ENCODE measurements around the gene MASTL. TPM values are rescaled to one million over a fixed set of nuclear protein-coding genes. Genes with fewer than 3 reads are reported as not detected.
A peak's percentile ranks its signal among the peaks of the same experiment; 100 is the strongest.

The MASTL gene
- total and polyA plus RNA-seq, 12 donors, result 1.5 to 4.3 (median 2.0) TPM

DNA sequence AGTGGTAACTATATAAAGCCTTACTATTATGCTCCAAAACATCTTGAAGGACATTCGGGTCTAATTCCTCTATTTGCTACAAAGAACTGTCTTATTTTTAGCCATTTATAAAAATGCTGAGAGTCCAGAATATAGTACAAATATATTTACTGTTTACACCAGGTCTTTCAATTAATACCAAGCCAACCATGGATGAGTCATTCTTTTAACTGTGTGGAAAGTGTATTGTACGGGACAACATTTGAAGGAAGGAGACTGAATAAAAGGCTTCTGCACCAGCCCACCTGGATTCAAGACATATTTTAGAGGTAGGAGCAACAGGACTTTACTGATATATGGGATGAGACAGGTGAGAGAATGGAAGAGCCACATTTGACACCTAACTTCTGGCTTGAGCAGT lies 35.4 kb downstream of the MASTL start:
- no peak overlapping the region for H3K27ac ChIP-seq
- no peak for ATAC-seq
- TF ChIP-seq CTCF (IDR thresholded peaks at IDR 0.05), result no peak
- no peak overlapping the region for H3K4me3 ChIP-seq
- H3K36me3 ChIP-seq, result peaks cover 0 to 52% (median 0%) of the 10 kb centered on the region in 9 donors
- intact Hi-C loops (cut with DNase I), result no loop called here
- H3K27me3 ChIP-seq, result no peaks in the 10 kb centered on the region
- no peak for DNase-seq
- 92% methylated on average over 2 of the region's 2 CpGs for WGBS, 2 donors
- H3K4me1 ChIP-seq, result peaks cover 0 to 3% (median 0%) of the 10 kb centered on the region in 9 donors
- H3K9me3 ChIP-seq, result no peaks in the 10 kb centered on the region

DNA sequence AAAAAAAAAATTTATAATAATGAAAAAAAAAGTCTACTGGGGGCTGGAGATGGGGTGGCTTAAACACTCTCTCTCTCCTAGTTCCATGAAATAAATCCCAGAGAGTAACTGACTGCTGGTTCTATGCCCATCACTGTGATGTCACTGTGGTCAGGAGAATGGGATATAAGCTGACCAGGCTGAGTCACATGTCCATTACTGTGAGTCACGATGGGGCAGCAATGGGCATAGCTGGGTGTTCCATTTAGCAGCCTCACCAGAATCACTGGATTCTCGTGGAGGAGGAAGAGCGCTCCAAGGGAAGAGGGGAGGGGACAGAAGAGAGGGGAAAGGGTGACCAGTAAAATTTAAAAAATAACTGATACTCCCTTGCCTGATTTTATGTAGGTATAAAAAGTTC lies 37.1 kb downstream of the MASTL start:
- 68 to 74% methylated on average over 3 of the region's 3 CpGs for WGBS, 2 donors
- intact Hi-C loops (cut with DNase I), result no loop called here
- H3K4me3 ChIP-seq, result no peak overlapping the region
- H3K27ac ChIP-seq, result no peak overlapping the region
- no peaks in the 10 kb centered on the region for H3K27me3 ChIP-seq
- no peak for DNase-seq
- peaks cover 0 to 52% (median 9%) of the 10 kb centered on the region in 9 donors for H3K36me3 ChIP-seq
- no peak for TF ChIP-seq CTCF (IDR thresholded peaks at IDR 0.05)
- no peaks in the 10 kb centered on the region for H3K9me3 ChIP-seq
- ATAC-seq, result peak in 1 of 8 donors; percentile 82
- H3K4me1 ChIP-seq, result peaks cover 0 to 3% (median 0%) of the 10 kb centered on the region in 9 donors

- 38 to 57% methylated on average over 2 of the region's 2 CpGs for WGBS, 2 donors
- TF ChIP-seq CTCF (IDR thresholded peaks at IDR 0.05), result no peak
- Histone ChIP-seq H3K9me3 (no peaks in the 10 kb centered on the region), H3K27me3 (no peaks in the 10 kb centered on the region), H3K27ac (peak overlapping the region in 4 of 10 donors; percentile 11 to 57 (median 46)), H3K4me3 (no peak overlapping the region), H3K36me3 (peaks cover 0 to 91% (median 22%) of the 10 kb centered on the region in 9 donors), H3K4me1 (peaks cover 0 to 15% (median 4%) of the 10 kb centered on the region in 9 donors)
- peak; percentile 16 to 41 for DNase-seq
- intact Hi-C loops (cut with DNase I), result no loop called here
- peak in 7 of 8 donors; percentile 58 to 84 (median 77) for ATAC-seq
Observed at GRCh38 chr10:27197980-27198620, 42.9 kb downstream of the MASTL start.

GRCh38 chr10:27203806-27204205 lies 48.7 kb downstream of the MASTL start:
- Histone ChIP-seq H3K27me3 (no peaks in the 10 kb centered on the region), H3K36me3 (peaks cover 0 to 100% (median 72%) of the 10 kb centered on the region in 9 donors), H3K4me3 (no peak overlapping the region), H3K4me1 (peaks cover 0 to 5% (median 0%) of the 10 kb centered on the region in 9 donors), H3K27ac (no peak overlapping the region), H3K9me3 (no peaks in the 10 kb centered on the region)
- intact Hi-C loops (cut with DNase I), result loop anchor here in 1 of 10 donors (10.0 kb wide), 1 partner anchor 79 kb away; no protein-coding TSS in a partner anchor
- no peak for ATAC-seq
- DNase-seq, result no peak
- WGBS, 2 donors, result 79 to 88% methylated on average over 5 of the region's 5 CpGs
- no peak for TF ChIP-seq CTCF (IDR thresholded peaks at IDR 0.05)

Data from heart right ventricle (tissue), 16 donors.